ENCODE data around the gene NFU1. TPM values are rescaled to one million over a fixed set of nuclear protein-coding genes. Genes with fewer than 3 reads are reported as not detected.

NFU1 gene
- total and polyA plus RNA-seq, 2 of the 8 experiments (the other 6 are each of a cell fraction or from before 2014, with no cell fraction given): 18.4 to 45.5 TPM

- Histone ChIP-seq H2BK15ac (ENCODE audit: low read length) (no peak overlapping the region), H2AK5ac (ENCODE audit: low read depth, low read length) (no peak overlapping the region), H2BK20ac (ENCODE audit: low read length) (no peak overlapping the region), H2AFZ (ENCODE audit: low read length) (no peak overlapping the region), H3K14ac (ENCODE audit: insufficient read length) (no peak overlapping the region), H2BK120ac (replicated peaks; ENCODE audit: low read depth, low read length) (no peak overlapping the region), H4K20me1 (replicated peaks in 1 of 2; ENCODE audit: control insufficient read depth in 1 of 2, insufficient read depth in 2 of 2, low read length in 2 of 2) (no peaks in the 10 kb centered on the region), H3K36me3 (ENCODE audit: control insufficient read depth in 2 of 4, insufficient read depth in 4 of 4, low read length in 3 of 4) (no peaks in the 10 kb centered on the region), H2BK12ac (ENCODE audit: low read depth, low read length) (no peak overlapping the region), H3K23me2 (ENCODE audit: low read depth, low read length) (peaks cover 2% of the 10 kb centered on the region; the same call in 1 of the 2 replicates), H3K79me1 (ENCODE audit: low read depth, low read length) (no peaks in the 10 kb centered on the region), H3K79me2 (ENCODE audit: control insufficient read depth in 1 of 2, insufficient read depth in 2 of 2, low read length in 2 of 2) (peaks cover 0 to 22% of the 10 kb centered on the region in 2 experiments; a peak in 3 of 4 replicates), H3K23ac (ENCODE audit: insufficient read length) (no peak overlapping the region), H2BK5ac (ENCODE audit: low read depth, low read length) (no peak overlapping the region), H3K4me2 (ENCODE audit: insufficient read depth in 1 of 2, low read depth in 2 of 2, low read length in 2 of 2) (no peak overlapping the region), H3K4ac (replicated peaks; ENCODE audit: insufficient read length, low read depth, low read length) (no peak overlapping the region), H3K9ac (replicated peaks in 1 of 4; ENCODE audit: extremely low read depth in 1 of 4, low read depth in 3 of 4, low read length in 3 of 4) (no peak overlapping the region), H3K4me1 (replicated peaks in 1 of 4; ENCODE audit: control insufficient read depth in 3 of 4, insufficient read depth in 4 of 4, low read length in 3 of 4) (peaks cover 0 to 5% (median 0%) of the 10 kb centered on the region in 4 experiments; a peak in 3 of 7 replicates), H4K5ac (ENCODE audit: insufficient read length, low read depth, low read length) (no peak overlapping the region), H4K8ac (ENCODE audit: extremely low read depth, insufficient read depth, low read length) (no peak overlapping the region), H3K18ac (ENCODE audit: extremely low read depth, low read length) (no peak overlapping the region), H3K4me3 (ENCODE audit: extremely low read depth in 1 of 4, insufficient read depth in 2 of 4, low read depth in 3 of 4, low read length in 4 of 4) (no peak overlapping the region), H3K27ac (ENCODE audit: low read depth, low read length) (no peak overlapping the region), H4K91ac (replicated peaks; ENCODE audit: insufficient read length, low read length) (no peak overlapping the region), H3K27me3 (replicated peaks in 1 of 4; ENCODE audit: control insufficient read depth in 3 of 4, extremely low read depth in 1 of 4, insufficient read depth in 3 of 4, low read length in 3 of 4) (no peaks in the 10 kb centered on the region), H3K9me3 (ENCODE audit: insufficient read depth in 2 of 2, low read depth in 1 of 2, low read length in 1 of 2) (no peaks in the 10 kb centered on the region), H3K56ac (replicated peaks; ENCODE audit: insufficient read length, low read depth, low read length) (no peak overlapping the region)
- no peak for DNase-seq (ENCODE audit: low read depth in 1 of 2, low spot score in 2 of 2)
- no peak for FAIRE-seq
- CTCF ChIA-PET (ENCODE audit: partially characterized antibody): interaction anchor here (1.3 to 4.5 kb wide), 3 partner anchors 13 to 102 kb away, joined by 3 to 24 read pairs (median 5); partner anchors contain the start of gene NFU1
- POLR2A ChIA-PET (ENCODE audit: partially characterized antibody): no interaction called here
- 97% methylated on average over 3 of the region's 3 CpGs; no CpG with 5 or more reads in 1 of the 2 experiments for WGBS, 2 experiments (ENCODE audit: extremely low coverage in 1 of 2, insufficient coverage in 1 of 2, insufficient read length in 1 of 2, insufficient replicate concordance in 2 of 2, low coverage in 1 of 2, low lambda C conversion rate in 2 of 2, missing lambda C conversion rate in 1 of 2)
- TF ChIP-seq SP4 (IDR thresholded peaks at IDR 0.05; ENCODE audit: low read length) (no peak), SP2 (IDR thresholded peaks at IDR 0.05; ENCODE audit: low read length) (no peak), RXRA (IDR thresholded peaks at IDR 0.05; ENCODE audit: insufficient read depth, low read depth, low read length) (no peak), CREB1 (IDR thresholded peaks at IDR 0.05) (no peak), TAF7 (optimal IDR thresholded peaks at IDR 0.05; ENCODE audit: borderline replicate concordance, low read depth, low read length) (no peak), FOSL1 (IDR thresholded peaks at IDR 0.05; ENCODE audit: insufficient read depth, low read depth, low read length) (no peak), USF2 (IDR thresholded peaks at IDR 0.05; ENCODE audit: low read length) (no peak), ZNF274 (IDR thresholded peaks at IDR 0.05; ENCODE audit: borderline replicate concordance, extremely low read depth, low read length) (no peak), SAP30 (IDR thresholded peaks at IDR 0.05; ENCODE audit: insufficient read depth, insufficient replicate concordance, low read length) (no peak)
These were observed 48.0 kb downstream of the NFU1 start for GRCh38 chr2:69389271-69389670.
